NCI-H1694 treated with DMSO at 0.1 percent for 48 hours (cell line): ENCODE data around the gene E2F1.

ENCODE experiments used
- DNase-seq: peaks from one replicate; lab custom pipeline; 2025; lab: John Stamatoyannopoulos, UW

Gene E2F1

GRCh38 chr20:33687993-33688937 lies 2.1 kb upstream of the E2F1 start:
- no peak for DNase-seq

- DNase-seq: no peak
Measured at GRCh38 chr20:33687370-33687915, 1.3 kb upstream of the E2F1 start.

GRCh38 chr20:33686984-33687366 lies 790 bp upstream of the E2F1 start:
- DNase-seq: no peak

GRCh38 chr20:33685328-33686099 lies 671 bp downstream of the E2F1 start:
- DNase-seq: peak; percentile 62

GRCh38 chr20:33684533-33685327 lies 1.5 kb downstream of the E2F1 start:
- DNase-seq: no peak

- no peak for DNase-seq
Measured at GRCh38 chr20:33681728-33682353, 4.3 kb downstream of the E2F1 start.

GRCh38 chr20:33681288-33681687 lies 4.9 kb downstream of the E2F1 start:
- no peak for DNase-seq

GRCh38 chr20:33680686-33681085 lies 5.5 kb downstream of the E2F1 start:
- DNase-seq: no peak

- no peak for DNase-seq
Measured at GRCh38 chr20:33679758-33680485, 6.3 kb downstream of the E2F1 start.

GRCh38 chr20:33677991-33678702 lies 8.0 kb downstream of the E2F1 start:
- DNase-seq: no peak

- no peak for DNase-seq
Measured at GRCh38 chr20:33676652-33677645, 9.2 kb downstream of the E2F1 start.

- no peak for DNase-seq
Measured at GRCh38 chr20:33676121-33676520, 10.1 kb downstream of the E2F1 start.

- DNase-seq: no peak
Measured at GRCh38 chr20:33675136-33675959, 10.8 kb downstream of the E2F1 start.

GRCh38 chr20:33674294-33675135 lies 11.7 kb downstream of the E2F1 start, which contains the start of gene NECAB3:
TSS of gene NECAB3 (minus strand) at chr20:33674428. CDS start at chr20:33674352, 76 bp downstream.
- peak; percentile 9 for DNase-seq

- DNase-seq: no peak
Measured at GRCh38 chr20:33673410-33674293, 12.5 kb downstream of the E2F1 start.

GRCh38 chr20:33673114-33673409 lies 13.1 kb downstream of the E2F1 start:
- no peak for DNase-seq
